Spleen (tissue), 7 donors: ENCODE data around the gene RPL10.
"Not testable (repeated sequence)": the region's sequence is repeated elsewhere in the genome, so short reads cannot be mapped to it uniquely, and the experiment has no call there.

ENCODE experiments used
- POLR2A ChIP-seq, 3 donors: fragments of 450-650 bp; IDR thresholded peaks; one replicate each; pipeline ENCODE4 v1.5.1; 2017; ENCODE audit warnings: antibody characterized with exemption in 3 of 3, mild to moderate bottlenecking in 1 of 3
- TF ChIP-seq, protein P1 (sequence below), 11 experiments: fragments of 200-600 bp in 7 of 11; fragments of 450-650 bp in 4 of 11; sonication (generic) in 4 of 11; IDR thresholded peaks in 8 of 11; conservative IDR thresholded peaks in 3 of 11; 1 replicate in 7 of 11; 2 replicates in 4 of 11; pipeline versions ENCODE4 v1.4.0 to v1.8.0; 2016 to 2021; ENCODE audit warnings: antibody characterized with exemption in 11 of 11, inconsistent platforms in 4 of 11, mild to moderate bottlenecking in 1 of 11
- donor health status: DM: no; HTN: no; CAD: no; lungs with moderate emphysema.
- donor health status: DM: no; HTN: no; CAD: no.
- donor health status: DM: no; HTN: no; CAD: no.

DNA sequence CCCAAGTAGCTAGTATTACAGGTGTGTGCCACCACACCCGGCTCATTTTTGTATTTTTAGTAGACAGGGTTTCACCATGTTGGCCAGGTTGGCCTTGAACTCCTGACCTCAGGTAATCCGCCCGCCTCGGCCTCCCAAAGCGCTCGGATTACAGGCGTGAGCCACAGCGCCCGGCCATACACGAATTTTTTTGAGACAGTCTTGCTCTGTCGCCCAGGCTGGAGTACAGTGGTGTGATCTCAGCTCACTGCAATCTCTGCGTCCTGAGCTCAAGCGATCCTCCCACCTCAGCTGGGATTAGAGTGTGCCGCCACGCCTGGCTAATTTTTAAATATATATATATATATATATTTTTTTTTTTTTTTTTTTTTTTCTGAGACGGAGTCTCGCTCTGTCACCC is 1.8 kb upstream of the RPL10 start:
- TF ChIP-seq, protein P1, sequence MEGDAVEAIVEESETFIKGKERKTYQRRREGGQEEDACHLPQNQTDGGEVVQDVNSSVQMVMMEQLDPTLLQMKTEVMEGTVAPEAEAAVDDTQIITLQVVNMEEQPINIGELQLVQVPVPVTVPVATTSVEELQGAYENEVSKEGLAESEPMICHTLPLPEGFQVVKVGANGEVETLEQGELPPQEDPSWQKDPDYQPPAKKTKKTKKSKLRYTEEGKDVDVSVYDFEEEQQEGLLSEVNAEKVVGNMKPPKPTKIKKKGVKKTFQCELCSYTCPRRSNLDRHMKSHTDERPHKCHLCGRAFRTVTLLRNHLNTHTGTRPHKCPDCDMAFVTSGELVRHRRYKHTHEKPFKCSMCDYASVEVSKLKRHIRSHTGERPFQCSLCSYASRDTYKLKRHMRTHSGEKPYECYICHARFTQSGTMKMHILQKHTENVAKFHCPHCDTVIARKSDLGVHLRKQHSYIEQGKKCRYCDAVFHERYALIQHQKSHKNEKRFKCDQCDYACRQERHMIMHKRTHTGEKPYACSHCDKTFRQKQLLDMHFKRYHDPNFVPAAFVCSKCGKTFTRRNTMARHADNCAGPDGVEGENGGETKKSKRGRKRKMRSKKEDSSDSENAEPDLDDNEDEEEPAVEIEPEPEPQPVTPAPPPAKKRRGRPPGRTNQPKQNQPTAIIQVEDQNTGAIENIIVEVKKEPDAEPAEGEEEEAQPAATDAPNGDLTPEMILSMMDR (IDR thresholded peaks at IDR 0.05 in 8 of 11, conservative IDR thresholded peaks at IDR 0.05 in 3 of 11) = not testable (repeated sequence)
- not testable (repeated sequence) for TF ChIP-seq POLR2A (IDR thresholded peaks at IDR 0.05)
